Epithelial cell of proximal tubule (primary cell): Measurements from ENCODE around the gene PLEKHG4B. TPM values are rescaled to one million over a fixed set of nuclear protein-coding genes. Genes with fewer than 3 reads are reported as not detected.
"Not testable (repeated sequence)": the region's sequence is repeated elsewhere in the genome, so short reads cannot be mapped to it uniquely, and the experiment has no call there.

Experiments used
- DNase-seq: peaks from one replicate; pipeline ENCODE4 v3.0.0-alpha.2; 2011; ENCODE audit warnings: low read depth
- H3K4me3 ChIP-seq: 2 replicates; pipeline ENCODE4 v1.5.1; 2011; ENCODE audit warnings: low read depth, mild to moderate bottlenecking, low read length
- CTCF ChIP-seq: conservative IDR thresholded peaks from 2 replicates; pipeline ENCODE4 v1.5.1; 2012; ENCODE audit warnings: low read depth, mild to moderate bottlenecking, low read length
- total RNA-seq: library from RNA; depleted of rRNA; stranded (reverse); fragments of >200 nt; gene quantifications from 2 replicates; pipeline ENCODE4 v1.2.3, GENCODE V29; 2015

PLEKHG4B gene
- total RNA-seq, 1 donor from 2014 or later = 3.5 TPM

GRCh38 chr5:230711-231110 lies 138.7 kb downstream of the PLEKHG4B start:
- TF ChIP-seq CTCF = no peak
- no peak for DNase-seq
- no peak overlapping the region for H3K4me3 ChIP-seq

- TF ChIP-seq CTCF = no peak
- DNase-seq = no peak
- H3K4me3 ChIP-seq = no peak overlapping the region
Observed at GRCh38 chr5:231661-232060, 139.7 kb downstream of the PLEKHG4B start.

- not testable (repeated sequence) for DNase-seq, H3K4me3 ChIP-seq
Observed at GRCh38 chr5:233426-233825, 141.5 kb downstream of the PLEKHG4B start.

GRCh38 chr5:234450-234849 lies 142.5 kb downstream of the PLEKHG4B start:
- no peak overlapping the region for H3K4me3 ChIP-seq
- TF ChIP-seq CTCF = no peak
- no peak for DNase-seq

GRCh38 chr5:235527-235926 lies 143.6 kb downstream of the PLEKHG4B start:
- not testable (repeated sequence) for H3K4me3 ChIP-seq, DNase-seq

- not testable (repeated sequence) for DNase-seq
Observed at GRCh38 chr5:237931-238330, 146.0 kb downstream of the PLEKHG4B start.

More at GRCh38 chr5:237931-238330, 146.0 kb downstream of the PLEKHG4B start:
- not testable (repeated sequence) for H3K4me3 ChIP-seq

Other genes with a start within 250 kb of the PLEKHG4B start
- gene LRRC14B, start 99.3 kb downstream of the PLEKHG4B start, total RNA-seq = not detected in 2 replicates
- gene CCDC127, start 126.0 kb downstream of the PLEKHG4B start, total RNA-seq = 4.2 and 4.5 TPM in 2 replicates
- gene SDHA, start 126.2 kb downstream of the PLEKHG4B start, total RNA-seq = 99.3 and 103 TPM in 2 replicates
- gene PDCD6, start 179.5 kb downstream of the PLEKHG4B start, total RNA-seq = 98.0 and 108 TPM in 2 replicates
- 0.29 and 0.65 TPM in 2 replicates for gene AHRR, start 229.5 kb downstream of the PLEKHG4B start, total RNA-seq